ENCODE results near the gene PKDREJ.

PKDREJ gene

GRCh38 chr22:46286941-46287872 is 24.1 kb upstream of the PKDREJ start:
- Histone ChIP-seq H3K4me1 (ENCODE audit: control insufficient read depth, insufficient read depth, low read length) (no peaks in the 10 kb centered on the region), H3K27ac (ENCODE audit: low read depth, low read length) (no peak overlapping the region), H3K27me3 (ENCODE audit: control insufficient read depth, insufficient read depth, low read length) (no peaks in the 10 kb centered on the region), H3K9ac (ENCODE audit: low read length) (no peak overlapping the region), H3K4me3 (ENCODE audit: low read length) (no peak overlapping the region), H3K36me3 (ENCODE audit: control insufficient read depth, insufficient read depth, low read length) (peaks cover 40% of the 10 kb centered on the region)

DNA sequence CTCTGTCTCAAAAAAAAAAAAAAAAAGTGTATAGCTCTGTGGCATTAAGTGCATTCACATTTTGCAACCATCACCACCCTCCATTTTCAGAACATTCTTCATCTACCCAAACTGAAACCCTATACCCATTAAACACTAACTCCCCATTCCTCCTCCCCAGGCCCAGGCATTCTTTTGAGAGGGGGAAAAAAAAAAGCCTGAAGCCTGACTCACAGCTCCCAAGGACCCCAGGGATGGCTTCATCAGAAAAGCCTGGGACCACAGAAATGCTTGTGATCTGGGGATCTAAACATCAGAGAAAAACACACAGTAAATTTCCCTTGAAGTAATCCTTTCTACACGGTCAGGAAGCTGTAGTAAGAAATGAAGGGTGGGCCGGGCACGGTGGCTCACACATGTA is 22.9 kb upstream of the PKDREJ start:
- no peak overlapping the region for H3K4me3 ChIP-seq (ENCODE audit: low read length)
- no peak overlapping the region for H3K27ac ChIP-seq (ENCODE audit: low read depth, low read length)
- no peaks in the 10 kb centered on the region for H3K4me1 ChIP-seq (ENCODE audit: control insufficient read depth, insufficient read depth, low read length)
- H3K27me3 ChIP-seq (ENCODE audit: control insufficient read depth, insufficient read depth, low read length) = no peaks in the 10 kb centered on the region
- H3K9ac ChIP-seq (ENCODE audit: low read length) = no peak overlapping the region
- H3K36me3 ChIP-seq (ENCODE audit: control insufficient read depth, insufficient read depth, low read length) = peaks cover 50% of the 10 kb centered on the region

DNA sequence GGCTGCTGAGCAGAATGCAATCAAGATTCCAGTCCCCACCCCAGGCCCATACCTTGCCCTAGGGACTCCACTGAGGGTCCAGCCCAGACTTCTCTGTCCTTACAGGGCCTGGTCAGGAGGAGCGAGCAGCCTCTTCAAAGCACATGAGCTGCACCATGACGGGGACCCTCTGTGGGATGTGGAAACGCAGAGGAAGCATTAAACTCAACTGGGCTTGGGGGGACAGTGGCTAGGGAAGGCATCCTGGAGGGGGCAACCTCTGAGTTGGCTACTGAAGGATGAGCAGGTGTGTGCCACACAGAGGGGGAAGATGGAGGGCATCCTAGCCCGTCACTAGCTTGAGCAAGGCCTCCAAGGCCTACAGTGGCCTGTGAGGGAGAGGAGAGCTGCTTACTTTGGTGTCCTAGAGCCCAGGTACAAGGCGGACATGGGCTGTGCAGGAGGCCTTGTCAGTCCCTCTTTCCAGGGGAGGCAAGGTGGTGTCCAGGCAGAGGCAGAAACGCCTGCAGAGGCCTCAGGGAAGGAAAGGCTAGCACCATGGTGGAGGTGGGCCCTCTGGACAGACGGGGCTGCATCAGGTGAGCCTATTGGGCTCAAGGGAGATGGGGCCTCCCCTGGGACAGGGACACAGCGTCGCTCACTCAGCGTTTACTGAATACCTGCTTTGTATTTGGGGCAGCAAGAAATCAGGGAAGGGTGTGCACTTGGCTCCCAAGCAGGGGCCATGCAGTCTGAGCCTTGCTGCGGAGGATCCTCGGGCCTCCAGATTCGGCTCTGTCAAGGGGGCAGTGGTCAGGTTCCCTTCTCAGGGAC is 18.9 kb upstream of the PKDREJ start:
- Histone ChIP-seq H3K27ac (ENCODE audit: low read depth, low read length) (no peak overlapping the region), H3K36me3 (ENCODE audit: control insufficient read depth, insufficient read depth, low read length) (peaks cover 60% of the 10 kb centered on the region), H3K9ac (ENCODE audit: low read length) (no peak overlapping the region), H3K4me3 (ENCODE audit: low read length) (no peak overlapping the region), H3K27me3 (ENCODE audit: control insufficient read depth, insufficient read depth, low read length) (no peaks in the 10 kb centered on the region), H3K4me1 (ENCODE audit: control insufficient read depth, insufficient read depth, low read length) (no peaks in the 10 kb centered on the region)

DNA sequence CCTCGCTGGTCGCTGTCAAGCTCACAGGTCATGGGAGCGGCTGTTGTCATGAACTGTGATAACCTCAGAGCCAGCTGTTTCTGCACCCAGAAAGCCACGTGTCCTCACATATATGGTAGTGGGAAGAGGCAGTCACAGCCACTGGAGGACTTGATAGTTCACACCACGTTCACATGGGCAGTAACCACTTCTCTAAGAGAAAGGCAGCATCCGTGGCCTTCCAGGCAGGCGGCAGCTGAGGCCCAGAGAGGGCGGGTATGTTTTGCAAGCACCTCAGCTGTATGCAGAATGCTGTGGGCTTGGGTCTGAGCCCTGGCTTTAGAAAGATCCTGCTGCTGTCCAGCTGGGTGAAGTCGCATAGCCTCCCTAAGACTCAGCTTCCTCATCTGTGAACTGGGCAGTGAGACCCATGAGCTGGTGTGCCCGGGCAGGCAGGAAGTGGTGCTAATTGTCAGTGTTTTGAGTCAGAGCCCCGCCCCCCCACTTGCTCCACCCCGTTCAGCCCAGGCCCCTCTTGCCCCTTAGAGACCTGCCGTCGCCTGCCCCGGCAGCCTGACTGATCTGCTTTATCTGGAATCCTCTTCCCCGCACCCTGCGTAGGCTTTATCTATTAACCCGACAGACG is 18.0 kb upstream of the PKDREJ start:
- H3K4me1 ChIP-seq (ENCODE audit: control insufficient read depth, insufficient read depth, low read length) = no peaks in the 10 kb centered on the region
- H3K4me3 ChIP-seq (ENCODE audit: low read length) = no peak overlapping the region
- H3K9ac ChIP-seq (ENCODE audit: low read length) = no peak overlapping the region
- H3K27me3 ChIP-seq (ENCODE audit: control insufficient read depth, insufficient read depth, low read length) = no peaks in the 10 kb centered on the region
- no peak overlapping the region for H3K27ac ChIP-seq (ENCODE audit: low read depth, low read length)
- peaks cover 62% of the 10 kb centered on the region for H3K36me3 ChIP-seq (ENCODE audit: control insufficient read depth, insufficient read depth, low read length)

DNA sequence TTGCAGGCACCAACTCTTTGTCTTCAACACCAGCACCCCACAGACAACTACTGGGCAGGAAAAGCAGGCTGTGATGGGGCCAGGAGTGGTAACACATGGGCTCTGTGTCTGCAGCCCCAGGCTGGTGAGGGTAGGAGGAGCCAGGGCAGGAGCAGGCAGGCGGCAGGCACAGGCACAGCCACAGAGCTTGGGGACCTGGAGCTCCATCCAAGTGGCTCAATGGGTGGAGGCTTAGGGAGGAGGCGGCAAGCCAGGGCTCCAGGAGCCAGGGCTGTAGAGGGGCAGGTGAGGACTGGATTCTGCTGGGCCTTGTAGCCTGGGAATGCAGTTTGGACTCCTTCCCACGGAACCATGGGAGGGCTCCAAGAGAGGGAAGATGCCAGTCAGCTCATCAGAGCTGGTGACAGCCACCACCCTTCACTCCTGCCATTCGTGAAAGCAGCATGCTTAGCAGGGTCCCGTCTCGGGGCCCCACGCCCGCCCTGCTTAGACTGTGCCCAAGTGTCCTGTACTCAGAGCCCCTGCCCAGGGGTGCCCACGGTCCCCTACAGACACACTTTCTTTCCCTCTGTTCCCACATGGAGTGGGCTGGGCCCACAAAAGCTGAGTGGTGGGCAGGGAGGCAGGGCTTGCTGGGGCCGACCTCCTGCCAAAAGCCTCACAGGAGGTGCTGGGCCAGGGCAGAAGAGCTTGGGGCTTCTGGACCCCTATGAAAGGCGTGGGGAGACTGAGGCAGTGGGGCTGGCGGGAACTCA is 17.1 kb upstream of the PKDREJ start:
- no peak overlapping the region for H3K4me3 ChIP-seq (ENCODE audit: low read length)
- H3K4me1 ChIP-seq (ENCODE audit: control insufficient read depth, insufficient read depth, low read length) = no peaks in the 10 kb centered on the region
- H3K27me3 ChIP-seq (ENCODE audit: control insufficient read depth, insufficient read depth, low read length) = no peaks in the 10 kb centered on the region
- no peak overlapping the region for H3K9ac ChIP-seq (ENCODE audit: low read length)
- H3K36me3 ChIP-seq (ENCODE audit: control insufficient read depth, insufficient read depth, low read length) = peaks cover 68% of the 10 kb centered on the region
- no peak overlapping the region for H3K27ac ChIP-seq (ENCODE audit: low read depth, low read length)

- Histone ChIP-seq H3K4me3 (ENCODE audit: low read length) (no peak overlapping the region), H3K36me3 (ENCODE audit: control insufficient read depth, insufficient read depth, low read length) (peaks cover 67% of the 10 kb centered on the region), H3K4me1 (ENCODE audit: control insufficient read depth, insufficient read depth, low read length) (no peaks in the 10 kb centered on the region), H3K27me3 (ENCODE audit: control insufficient read depth, insufficient read depth, low read length) (no peaks in the 10 kb centered on the region), H3K9ac (ENCODE audit: low read length) (no peak overlapping the region), H3K27ac (ENCODE audit: low read depth, low read length) (no peak overlapping the region)
Observed at GRCh38 chr22:46278656-46279645, 15.8 kb upstream of the PKDREJ start.

GRCh38 chr22:46276563-46276962 is 13.4 kb upstream of the PKDREJ start:
- no peak overlapping the region for H3K27ac ChIP-seq (ENCODE audit: low read depth, low read length)
- no peaks in the 10 kb centered on the region for H3K27me3 ChIP-seq (ENCODE audit: control insufficient read depth, insufficient read depth, low read length)
- no peak overlapping the region for H3K9ac ChIP-seq (ENCODE audit: low read length)
- H3K4me1 ChIP-seq (ENCODE audit: control insufficient read depth, insufficient read depth, low read length) = no peaks in the 10 kb centered on the region
- H3K4me3 ChIP-seq (ENCODE audit: low read length) = no peak overlapping the region
- peaks cover 63% of the 10 kb centered on the region for H3K36me3 ChIP-seq (ENCODE audit: control insufficient read depth, insufficient read depth, low read length)

- no peaks in the 10 kb centered on the region for H3K4me1 ChIP-seq (ENCODE audit: control insufficient read depth, insufficient read depth, low read length)
- no peak overlapping the region for H3K27ac ChIP-seq (ENCODE audit: low read depth, low read length)
- H3K9ac ChIP-seq (ENCODE audit: low read length) = no peak overlapping the region
- H3K36me3 ChIP-seq (ENCODE audit: control insufficient read depth, insufficient read depth, low read length) = peaks cover 57% of the 10 kb centered on the region
- no peaks in the 10 kb centered on the region for H3K27me3 ChIP-seq (ENCODE audit: control insufficient read depth, insufficient read depth, low read length)
- no peak overlapping the region for H3K4me3 ChIP-seq (ENCODE audit: low read length)
Observed at GRCh38 chr22:46275455-46276122, 12.4 kb upstream of the PKDREJ start.

GRCh38 chr22:46274381-46274780 is 11.2 kb upstream of the PKDREJ start:
- no peak overlapping the region for H3K9ac ChIP-seq (ENCODE audit: low read length)
- H3K4me1 ChIP-seq (ENCODE audit: control insufficient read depth, insufficient read depth, low read length) = no peaks in the 10 kb centered on the region
- no peak overlapping the region for H3K27ac ChIP-seq (ENCODE audit: low read depth, low read length)
- H3K27me3 ChIP-seq (ENCODE audit: control insufficient read depth, insufficient read depth, low read length) = no peaks in the 10 kb centered on the region
- peaks cover 48% of the 10 kb centered on the region for H3K36me3 ChIP-seq (ENCODE audit: control insufficient read depth, insufficient read depth, low read length)
- H3K4me3 ChIP-seq (ENCODE audit: low read length) = no peak overlapping the region

GRCh38 chr22:46273432-46274148 is 10.4 kb upstream of the PKDREJ start:
- H3K4me3 ChIP-seq (ENCODE audit: low read length) = no peak overlapping the region
- no peaks in the 10 kb centered on the region for H3K27me3 ChIP-seq (ENCODE audit: control insufficient read depth, insufficient read depth, low read length)
- H3K36me3 ChIP-seq (ENCODE audit: control insufficient read depth, insufficient read depth, low read length) = peaks cover 42% of the 10 kb centered on the region
- H3K27ac ChIP-seq (ENCODE audit: low read depth, low read length) = no peak overlapping the region
- no peaks in the 10 kb centered on the region for H3K4me1 ChIP-seq (ENCODE audit: control insufficient read depth, insufficient read depth, low read length)
- no peak overlapping the region for H3K9ac ChIP-seq (ENCODE audit: low read length)
